ENCODE data around the gene SLC15A4.
"Not testable (repeated sequence)": the region's sequence is repeated elsewhere in the genome, so short reads cannot be mapped to it uniquely, and the experiment has no call there.

Gene SLC15A4

DNA sequence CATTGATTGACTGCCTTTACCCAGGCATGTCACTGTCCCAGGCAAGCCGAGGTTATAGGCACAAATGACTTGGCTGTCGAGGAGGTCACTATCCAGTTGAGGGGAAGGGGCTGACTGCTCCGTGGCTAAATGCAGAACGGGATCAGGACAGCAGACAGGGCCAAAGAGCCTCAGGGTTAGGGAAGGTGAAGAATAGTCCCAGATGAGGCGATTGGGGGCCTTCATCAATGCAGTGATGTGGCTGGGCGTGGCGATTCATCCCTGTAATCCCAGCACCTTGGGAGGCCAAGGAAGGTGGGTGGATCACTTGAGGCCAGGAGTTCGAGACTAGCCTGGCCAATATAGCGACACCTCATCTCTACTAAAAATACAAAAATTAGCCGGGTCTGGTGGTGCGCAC lies 18.8 kb upstream of the SLC15A4 start:
- FAIRE-seq (no peak), DNase-seq (ENCODE audit: insufficient read length) (no peak)
- TF ChIP-seq POLR2AphosphoS5 (IDR thresholded peaks at IDR 0.05; ENCODE audit: low read depth, low read length) (no peak), POLR2A (IDR thresholded peaks at IDR 0.05; ENCODE audit: low read depth, low read length) (no peak)

DNA sequence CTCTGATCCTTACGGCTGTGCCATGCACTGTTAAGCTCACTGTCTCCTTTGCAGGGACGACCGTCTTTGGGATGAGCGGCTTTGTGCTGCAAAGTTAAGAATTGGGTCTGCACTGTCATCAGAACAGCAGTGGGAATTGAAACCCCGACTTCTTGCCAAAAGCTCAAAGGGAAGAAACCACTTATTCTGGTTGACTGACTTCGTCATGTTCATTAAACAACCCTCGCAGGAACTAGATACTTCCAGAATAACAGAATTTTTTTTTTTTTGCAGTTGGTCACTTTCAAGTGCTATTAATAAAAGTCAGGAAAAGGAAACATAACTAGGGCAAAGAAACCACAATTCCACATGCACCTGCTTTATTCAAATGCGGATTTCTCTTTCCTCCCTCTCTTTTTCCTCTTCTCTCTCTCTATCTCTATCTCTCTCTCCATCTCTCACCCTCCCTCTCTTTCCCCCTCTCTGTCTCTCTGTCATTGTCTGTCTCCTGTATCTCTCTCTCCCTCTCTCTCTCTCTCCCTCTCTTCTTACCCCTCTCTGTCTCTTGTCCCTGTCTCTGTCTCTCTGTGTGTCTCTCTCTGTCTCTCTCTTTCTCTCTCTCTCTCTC lies 17.2 kb upstream of the SLC15A4 start:
- no peak for FAIRE-seq
- DNase-seq (ENCODE audit: insufficient read length), result no peak
- TF ChIP-seq POLR2AphosphoS5 (IDR thresholded peaks at IDR 0.05; ENCODE audit: low read depth, low read length) (no peak), TAF1 (IDR thresholded peaks at IDR 0.05; ENCODE audit: borderline replicate concordance, low read depth, low read length) (no peak), POLR2A (IDR thresholded peaks at IDR 0.05; ENCODE audit: low read depth, low read length) (no peak)

GRCh38 chr12:128839885-128840284 lies 16.1 kb upstream of the SLC15A4 start:
- FAIRE-seq; DNase-seq (ENCODE audit: insufficient read length): not testable (repeated sequence)

DNA sequence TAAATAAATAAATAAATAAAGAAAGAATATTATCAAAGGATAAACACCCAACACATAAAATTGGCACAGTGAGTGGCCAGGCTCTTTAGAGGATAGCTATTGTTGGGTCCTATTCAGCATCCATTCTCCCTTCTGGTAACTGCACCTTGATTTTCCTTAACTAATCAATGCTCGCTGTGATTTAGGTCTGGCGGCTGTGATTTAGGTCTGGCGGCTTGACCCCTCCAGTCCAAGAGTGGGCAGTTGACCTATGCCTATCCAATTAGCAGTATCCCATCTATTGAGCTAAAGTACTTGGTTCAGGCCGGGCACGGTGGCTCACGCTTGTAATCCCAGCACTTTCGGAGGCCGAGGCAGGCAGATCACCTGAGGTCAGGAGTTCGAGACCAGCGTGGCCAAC lies 9.7 kb upstream of the SLC15A4 start:
- FAIRE-seq (no peak), DNase-seq (ENCODE audit: insufficient read length) (no peak)
- TF ChIP-seq TAF1 (IDR thresholded peaks at IDR 0.05; ENCODE audit: borderline replicate concordance, low read depth, low read length) (no peak), POLR2A (IDR thresholded peaks at IDR 0.05; ENCODE audit: low read depth, low read length) (no peak), POLR2AphosphoS5 (IDR thresholded peaks at IDR 0.05; ENCODE audit: low read depth, low read length) (no peak)

- DNase-seq (ENCODE audit: insufficient read length) (no peak), FAIRE-seq (peak; percentile 92)
Measured at GRCh38 chr12:128830505-128830893, 6.7 kb upstream of the SLC15A4 start.

DNA sequence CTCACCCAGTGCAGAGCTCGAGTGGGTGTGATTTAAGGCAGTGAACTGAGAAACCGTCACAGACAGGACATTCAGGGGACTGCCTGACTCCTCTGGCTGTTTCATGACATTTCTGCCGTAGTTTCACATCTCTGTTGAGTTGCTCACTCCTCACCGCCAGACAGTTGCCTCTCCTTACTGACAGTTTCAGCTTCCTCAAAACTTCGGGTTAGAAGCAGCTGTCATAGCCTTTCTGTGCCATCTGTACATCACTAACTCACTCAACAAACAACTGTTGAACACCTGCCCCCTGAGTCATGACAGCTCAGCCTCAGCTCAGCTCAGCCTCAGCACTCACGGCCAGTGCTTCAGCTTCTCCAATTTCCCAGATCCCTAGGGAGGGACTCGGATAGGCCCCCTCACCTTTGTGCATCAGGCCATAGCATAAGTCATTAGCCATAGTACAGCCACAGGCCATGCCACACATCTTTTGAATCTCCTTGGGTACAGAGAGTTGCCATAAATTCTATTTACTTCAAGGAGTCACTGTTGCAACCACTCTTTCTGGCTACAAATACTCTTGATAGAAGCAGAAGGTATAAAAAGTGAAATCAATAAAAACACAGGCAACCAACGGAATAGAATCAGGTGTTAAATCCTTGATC lies 6.2 kb upstream of the SLC15A4 start:
- DNase-seq (ENCODE audit: insufficient read length) (peak; percentile 48), FAIRE-seq (peak; percentile 97)
- no peak for TF ChIP-seq TAF1 (IDR thresholded peaks at IDR 0.05; ENCODE audit: borderline replicate concordance, low read depth, low read length)
- no peak for TF ChIP-seq POLR2A (IDR thresholded peaks at IDR 0.05; ENCODE audit: low read depth, low read length)
- TF ChIP-seq POLR2AphosphoS5 (IDR thresholded peaks at IDR 0.05; ENCODE audit: low read depth, low read length), result peak; percentile 46; the same call in 1 of the 2 replicates

More at GRCh38 chr12:128830505-128830893, 6.7 kb upstream of the SLC15A4 start:
- TF ChIP-seq POLR2A (IDR thresholded peaks at IDR 0.05; ENCODE audit: low read depth, low read length), result no peak
- TF ChIP-seq POLR2AphosphoS5 (IDR thresholded peaks at IDR 0.05; ENCODE audit: low read depth, low read length), result no peak
- TF ChIP-seq TAF1 (IDR thresholded peaks at IDR 0.05; ENCODE audit: borderline replicate concordance, low read depth, low read length), result no peak

DNA sequence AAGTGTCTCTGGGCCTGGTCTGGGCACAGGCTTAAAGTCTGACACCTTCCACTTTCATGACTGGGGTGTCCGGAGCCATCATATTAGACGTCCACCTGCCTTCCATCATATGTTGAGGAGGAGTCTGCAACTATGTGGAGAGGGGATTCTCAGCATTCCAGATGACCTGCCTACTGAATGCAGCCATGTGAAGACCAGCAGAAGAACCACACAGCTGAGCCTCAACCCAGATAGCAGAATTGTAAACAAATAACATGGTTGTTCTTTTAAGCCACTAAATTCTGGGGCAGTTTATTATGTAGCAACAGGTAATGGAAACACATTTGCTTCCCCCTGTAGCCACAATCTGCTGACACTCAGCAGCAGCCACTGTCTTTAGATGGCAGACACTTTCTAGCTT lies 4.0 kb upstream of the SLC15A4 start:
- DNase-seq (ENCODE audit: insufficient read length) (no peak), FAIRE-seq (no peak)
- TF ChIP-seq POLR2AphosphoS5 (IDR thresholded peaks at IDR 0.05; ENCODE audit: low read depth, low read length) (no peak), TAF1 (IDR thresholded peaks at IDR 0.05; ENCODE audit: borderline replicate concordance, low read depth, low read length) (no peak), POLR2A (IDR thresholded peaks at IDR 0.05; ENCODE audit: low read depth, low read length) (no peak)

GRCh38 chr12:128825835-128826234 lies 2.1 kb upstream of the SLC15A4 start:
- TF ChIP-seq POLR2A (IDR thresholded peaks at IDR 0.05; ENCODE audit: low read depth, low read length) (no peak), TAF1 (IDR thresholded peaks at IDR 0.05; ENCODE audit: borderline replicate concordance, low read depth, low read length) (no peak), POLR2AphosphoS5 (IDR thresholded peaks at IDR 0.05; ENCODE audit: low read depth, low read length) (no peak)
- DNase-seq (ENCODE audit: insufficient read length), result no peak
- FAIRE-seq, result no peak

- TF ChIP-seq POLR2A (IDR thresholded peaks at IDR 0.05; ENCODE audit: low read depth, low read length) (0 out of 2 replicates have a peak, but pooled peaks have one; percentile 2), TAF1 (IDR thresholded peaks at IDR 0.05; ENCODE audit: borderline replicate concordance, low read depth, low read length) (no peak), POLR2AphosphoS5 (IDR thresholded peaks at IDR 0.05; ENCODE audit: low read depth, low read length) (0 out of 2 replicates have a peak, but pooled peaks have one; percentile 6)
- DNase-seq (ENCODE audit: insufficient read length), result no peak
- no peak for FAIRE-seq
Measured at GRCh38 chr12:128823216-128823915, 392 bp downstream of the SLC15A4 start.

DNA sequence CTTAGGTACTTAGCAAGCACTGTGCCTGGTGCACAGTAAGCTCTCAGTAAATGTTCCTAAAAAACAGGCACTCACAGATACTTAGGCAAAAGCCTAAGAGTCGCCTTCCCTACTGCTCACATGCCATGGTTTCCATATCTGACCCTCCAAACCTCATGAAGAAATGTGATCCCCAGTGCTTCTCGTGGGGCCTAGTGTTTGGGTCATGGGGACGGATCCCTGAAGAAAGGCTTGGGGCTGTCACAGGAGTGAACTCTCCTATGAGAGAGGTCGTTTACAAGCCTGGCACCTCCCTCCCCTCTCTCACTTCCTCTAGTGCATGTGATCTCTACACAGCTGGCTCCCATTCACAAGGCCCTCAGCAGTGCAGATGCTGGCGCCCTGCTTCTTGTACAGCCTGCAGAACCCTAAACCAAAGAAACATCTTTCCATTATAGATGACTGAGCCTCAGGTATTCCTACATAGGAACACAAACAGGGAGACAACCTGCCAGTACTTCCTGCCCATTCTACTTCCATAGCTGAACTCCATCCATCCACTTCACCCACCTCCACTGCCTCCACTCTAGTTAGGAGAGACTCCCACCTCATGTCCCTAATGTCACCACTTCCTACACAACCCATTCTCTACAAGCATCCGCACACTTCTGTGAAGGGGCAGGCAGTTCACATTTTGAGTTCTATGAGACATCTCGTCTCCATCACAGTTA lies 2.9 kb downstream of the SLC15A4 start:
- TF ChIP-seq POLR2AphosphoS5 (IDR thresholded peaks at IDR 0.05; ENCODE audit: low read depth, low read length), result peak; percentile 79
- TF ChIP-seq POLR2A (IDR thresholded peaks at IDR 0.05; ENCODE audit: low read depth, low read length), result peak; percentile 74
- peak; percentile 88 for TF ChIP-seq TAF1 (IDR thresholded peaks at IDR 0.05; ENCODE audit: borderline replicate concordance, low read depth, low read length)
- FAIRE-seq (peak; percentile 97), DNase-seq (ENCODE audit: insufficient read length) (no peak)

- TF ChIP-seq TAF1 (IDR thresholded peaks at IDR 0.05; ENCODE audit: borderline replicate concordance, low read depth, low read length) (no peak), POLR2A (IDR thresholded peaks at IDR 0.05; ENCODE audit: low read depth, low read length) (no peak), POLR2AphosphoS5 (IDR thresholded peaks at IDR 0.05; ENCODE audit: low read depth, low read length) (no peak)
- DNase-seq (ENCODE audit: insufficient read length), result no peak
- FAIRE-seq, result peak; percentile 63
Measured at GRCh38 chr12:128820253-128820652, 3.5 kb downstream of the SLC15A4 start.
